B cell (primary cell): ENCODE data around the gene KATNBL1. TPM values are rescaled to one million over a fixed set of nuclear protein-coding genes. Genes with fewer than 3 reads are reported as not detected.

Source experiments
- ATAC-seq: fragments of 200-7000 bp; cut with Tn5 transposase; one replicate; pipeline ENCODE4 v1.10.0; 2021; ENCODE audit warnings: low read depth, mild to moderate bottlenecking, moderate number of reproducible peaks, moderate library complexity
- CTCF ChIA-PET: fragments of 350-600 bp; sonication (Branson Sonifier 250); formaldehyde crosslinking; loops from one replicate; lab custom pipeline; 2021; ENCODE audit warnings: antibody characterized with exemption, inconsistent platforms; lab: Charles Lee
- POLR2A ChIA-PET: fragments of 350-600 bp; sonication (Branson Sonifier 250); formaldehyde crosslinking; loops from one replicate; lab custom pipeline; 2021; ENCODE audit warnings: antibody characterized with exemption; lab: Charles Lee
- DNase-seq: peaks from one replicate; pipeline ENCODE4 v3.0.0; 2013
- H2AFZ ChIP-seq: 2 replicates; pipeline ENCODE4 v1.6.1; 2012; ENCODE audit warnings: mild to moderate bottlenecking, low read depth, low read length; ENCODE audit not compliant: insufficient read depth, poor library complexity, severe bottlenecking
- H3K27ac ChIP-seq, 2 donors: 1 replicate in 1 of 2; 2 replicates in 1 of 2; pipeline ENCODE4 v1.5.1; 2012 to 2013; ENCODE audit warnings: low read length in 2 of 2, mild to moderate bottlenecking in 2 of 2, moderate library complexity in 1 of 2
- H3K27me3 ChIP-seq, 4 experiments: fragments of 200-600 bp in 1 of 4; sonication (generic) in 1 of 4; replicated peaks in 1 of 4; 1 replicate in 2 of 4; 2 replicates in 2 of 4; pipeline versions ENCODE4 v1.6.1 to v1.7.0; 2013 to 2016; ENCODE audit warnings: low read length in 3 of 4, mild to moderate bottlenecking in 2 of 4, mixed read lengths in 1 of 4, moderate library complexity in 1 of 4; ENCODE audit not compliant: insufficient read depth in 4 of 4, control insufficient read depth in 3 of 4; ENCODE audit errors: control extremely low read depth in 1 of 4
- H3K36me3 ChIP-seq, 2 experiments: replicated peaks in 1 of 2; 1 replicate in 1 of 2; 2 replicates in 1 of 2; pipeline versions ENCODE4 v1.6.1 to v1.7.1; 2013; ENCODE audit warnings: low read length in 1 of 2; ENCODE audit not compliant: insufficient read depth in 2 of 2, control insufficient read depth in 1 of 2; ENCODE audit errors: control extremely low read depth in 1 of 2, extremely low read depth in 1 of 2
- H3K4me1 ChIP-seq, 2 donors: fragments of 200-600 bp in 1 of 2; sonication (generic) in 1 of 2; 1 replicate in 1 of 2; 2 replicates in 1 of 2; pipeline versions ENCODE4 v1.5.1 to v1.6.1; 2013 to 2017; ENCODE audit warnings: low read length in 2 of 2; ENCODE audit not compliant: control insufficient read depth in 2 of 2, insufficient read depth in 2 of 2
- H3K4me2 ChIP-seq: replicated peaks from 2 replicates; pipeline ENCODE3; 2012; ENCODE audit warnings: mild to moderate bottlenecking, low read depth, low read length; ENCODE audit not compliant: poor library complexity, severe bottlenecking
- H3K4me3 ChIP-seq, 5 experiments: fragments of 200-600 bp in 1 of 5; sonication (generic) in 1 of 5; 1 replicate in 3 of 5; 2 replicates in 2 of 5; pipeline versions ENCODE4 v1.5.1 to v1.7.0; 2011 to 2016; ENCODE audit warnings: low read length in 4 of 5, mild to moderate bottlenecking in 4 of 5, low read depth in 2 of 5, control low read depth in 1 of 5, moderate library complexity in 1 of 5; ENCODE audit not compliant: insufficient read depth in 1 of 5; ENCODE audit errors: control extremely low read depth in 1 of 5, extremely low read depth in 1 of 5
- H3K79me2 ChIP-seq: fragments of 200-600 bp; sonication (generic); one replicate; pipeline ENCODE4 v1.6.0; 2016; ENCODE audit warnings: low read length; ENCODE audit not compliant: control insufficient read depth, insufficient read depth
- H3K9ac ChIP-seq: fragments of 200-600 bp; sonication (generic); 2 replicates; pipeline ENCODE4 v1.6.1; 2017; ENCODE audit warnings: mild to moderate bottlenecking, low read length, moderate library complexity
- H3K9me3 ChIP-seq, 3 donors: one replicate each; pipeline versions ENCODE4 v1.6.1 to v1.7.1; 2013; ENCODE audit warnings: low read length in 2 of 3; ENCODE audit not compliant: control insufficient read depth in 2 of 3, insufficient read depth in 1 of 3; ENCODE audit errors: control extremely low read depth in 1 of 3
- H4K20me1 ChIP-seq: 2 replicates; pipeline ENCODE4 v1.6.0; 2012; ENCODE audit warnings: mild to moderate bottlenecking, low read length; ENCODE audit not compliant: insufficient read depth, control insufficient read depth, poor library complexity, severe bottlenecking
- H3K27ac Mint-ChIP-seq: one replicate; pipeline ENCODE4 v1.8.0; 2021; ENCODE audit warnings: mixed read lengths
- H3K27me3 Mint-ChIP-seq: one replicate; pipeline ENCODE4 v1.8.0; 2021; ENCODE audit warnings: mixed read lengths
- H3K4me1 Mint-ChIP-seq: one replicate; pipeline ENCODE4 v1.8.0; 2021; ENCODE audit warnings: mixed read lengths
- H3K4me3 Mint-ChIP-seq: one replicate; pipeline ENCODE4 v1.8.0; 2021; ENCODE audit warnings: mixed read lengths
- H3K9me3 Mint-ChIP-seq: one replicate; pipeline ENCODE4 v1.8.0; 2022; ENCODE audit warnings: mixed read lengths; ENCODE audit not compliant: insufficient read depth
- CTCF ChIP-seq: fragments of 200-600 bp; IDR thresholded peaks from one replicate; pipeline ENCODE4 v1.8.0; 2022; ENCODE audit warnings: antibody characterized with exemption, mild to moderate bottlenecking
- EZH2 ChIP-seq: IDR thresholded peaks from 2 replicates; pipeline ENCODE4 v1.6.1; 2012; ENCODE audit warnings: borderline replicate concordance, low read depth, mild to moderate bottlenecking, moderate library complexity, low read length; ENCODE audit not compliant: insufficient read depth, poor library complexity, severe bottlenecking
- WGBS: methylation state at CpG from one replicate; pipeline ENCODE4 v1.1.5; 2013; ENCODE audit warnings: missing lambda C conversion rate; ENCODE audit not compliant: insufficient coverage; 5-methylcytosine and 5-hydroxymethylcytosine counted together
- intact Hi-C: fragments of 100-400 bp; cut with micrococcal nuclease; formaldehyde crosslinking; loops from one replicate; pipeline ENCODE4 v1.10.0; 2022
- polyA plus RNA-seq: library from polyadenylated mRNA; depleted of rRNA; stranded (reverse); fragments of >200 nt; gene quantifications from 2 replicates; pipeline ENCODE4 v1.2.3, GENCODE V29; 2012
- total RNA-seq, 2 donors: library from RNA; stranded (reverse); fragments of 120-200 nt in 1 of 2; gene quantifications; 1 replicate in 1 of 2; 2 replicates in 1 of 2; pipeline versions ENCODE4 v1.2.3 to v1.2.4, GENCODE V29; 2013 to 2022

The KATNBL1 gene
- total and polyA plus RNA-seq, 2 donors (not counting 1 experiment from before 2014, with no cell fraction given), result 22.1 to 54.8 TPM

DNA sequence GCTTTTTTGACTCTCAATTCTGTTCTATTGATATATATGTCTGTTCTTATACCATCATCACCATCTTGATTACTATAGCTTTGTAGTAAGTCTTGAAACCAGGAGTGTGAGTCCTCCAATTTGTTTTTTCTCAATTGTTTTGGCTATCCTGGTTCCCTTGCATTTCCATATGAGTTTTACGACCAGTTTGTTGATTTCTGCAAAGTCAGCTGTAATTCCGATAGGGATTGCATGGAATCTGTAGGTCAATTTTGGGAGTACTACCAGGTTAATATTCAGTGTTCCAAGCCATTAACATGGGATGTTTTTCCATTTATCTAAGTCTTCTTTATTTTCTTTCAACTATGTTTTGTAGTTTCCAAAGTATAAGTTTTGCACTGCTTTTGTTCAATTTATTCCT is 81.0 kb downstream of the KATNBL1 start:
- peaks cover under 1% of the 10 kb centered on the region for H3K27me3 Mint-ChIP-seq
- DNase-seq (no peak), ATAC-seq (no peak)
- ChIA-PET CTCF (no interaction called here), POLR2A (no interaction called here)
- Histone ChIP-seq H3K4me2 (no peak overlapping the region), H3K4me1 (no peaks in the 10 kb centered on the region), H3K9ac (no peak overlapping the region), H3K27me3 (no peaks in the 10 kb centered on the region), H3K9me3 (no peaks in the 10 kb centered on the region), H4K20me1 (no peaks in the 10 kb centered on the region), H3K36me3 (no peaks in the 10 kb centered on the region), H3K4me3 (no peak overlapping the region), H2AFZ (no peak overlapping the region), H3K27ac (no peak overlapping the region), H3K79me2 (no peaks in the 10 kb centered on the region)
- H3K27ac Mint-ChIP-seq, result no peak overlapping the region
- intact Hi-C loops, result no loop called here
- H3K4me3 Mint-ChIP-seq, result no peak overlapping the region
- no CpG with 5 or more reads among the region's 2 CpGs for WGBS
- TF ChIP-seq EZH2 (no peak), CTCF (no peak)
- H3K4me1 Mint-ChIP-seq, result no peaks in the 10 kb centered on the region
- H3K9me3 Mint-ChIP-seq, result no peaks in the 10 kb centered on the region

DNA sequence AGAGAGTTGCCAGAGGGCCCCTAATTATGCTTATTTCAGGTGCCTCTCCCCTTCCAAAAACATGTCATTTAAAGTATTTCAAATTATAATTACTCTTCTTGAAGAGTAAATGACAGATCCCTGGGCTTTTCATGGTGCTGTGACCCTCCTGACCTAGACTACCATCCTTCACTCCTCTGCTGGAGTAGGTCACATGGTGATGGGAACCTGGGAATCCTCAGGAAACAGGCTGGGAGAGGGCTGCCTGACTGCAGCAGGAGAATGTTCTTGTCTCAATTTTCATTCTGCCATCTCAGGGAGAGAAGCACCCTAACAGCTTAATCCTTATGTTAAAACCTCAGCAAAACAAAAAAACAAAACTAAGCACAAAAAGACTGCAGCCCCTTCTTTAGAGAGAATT is 83.4 kb downstream of the KATNBL1 start:
- H3K4me1 Mint-ChIP-seq, result no peaks in the 10 kb centered on the region
- ATAC-seq, result no peak
- TF ChIP-seq EZH2, result no peak
- no peak for TF ChIP-seq CTCF

More for the DNA sequence above, 83.4 kb downstream of the KATNBL1 start:
- no peak for DNase-seq
- Histone ChIP-seq H3K4me3 (no peak overlapping the region), H3K9me3 (no peaks in the 10 kb centered on the region), H4K20me1 (no peaks in the 10 kb centered on the region), H3K36me3 (no peaks in the 10 kb centered on the region), H2AFZ (no peak overlapping the region), H3K27ac (no peak overlapping the region), H3K4me2 (no peak overlapping the region), H3K9ac (no peak overlapping the region), H3K79me2 (no peaks in the 10 kb centered on the region), H3K4me1 (no peaks in the 10 kb centered on the region), H3K27me3 (no peaks in the 10 kb centered on the region)
- no peaks in the 10 kb centered on the region for H3K9me3 Mint-ChIP-seq
- intact Hi-C loops, result no loop called here
- H3K4me3 Mint-ChIP-seq, result no peak overlapping the region
- peaks cover 13% of the 10 kb centered on the region for H3K27me3 Mint-ChIP-seq
- ChIA-PET POLR2A (no interaction called here), CTCF (no interaction called here)
- no peak overlapping the region for H3K27ac Mint-ChIP-seq
